ENCODE measurements around the gene MAP4K4.

MAP4K4 gene

GRCh38 chr2:101792208-101792607, 94.7 kb downstream of the MAP4K4 start:
- H3K4me3 ChIP-seq (ENCODE audit: low read depth, low read length): no peak overlapping the region

GRCh38 chr2:101793277-101793969, 95.9 kb downstream of the MAP4K4 start:
- no peak overlapping the region for H3K4me3 ChIP-seq (ENCODE audit: low read depth, low read length)
- no peak for TF ChIP-seq CTCF (IDR thresholded peaks at IDR 0.05; ENCODE audit: low read depth, low read length)

More at GRCh38 chr2:101792208-101792607, 94.7 kb downstream of the MAP4K4 start:
- no peak for TF ChIP-seq CTCF (IDR thresholded peaks at IDR 0.05; ENCODE audit: low read depth, low read length)

- no peak for TF ChIP-seq CTCF (IDR thresholded peaks at IDR 0.05; ENCODE audit: low read depth, low read length)
- no peak overlapping the region for H3K4me3 ChIP-seq (ENCODE audit: low read depth, low read length)
Measured at GRCh38 chr2:101794141-101794540, 96.6 kb downstream of the MAP4K4 start.

- TF ChIP-seq CTCF (IDR thresholded peaks at IDR 0.05; ENCODE audit: low read depth, low read length): no peak
- H3K4me3 ChIP-seq (ENCODE audit: low read depth, low read length): no peak overlapping the region
Measured at GRCh38 chr2:101795033-101795432, 97.5 kb downstream of the MAP4K4 start.

GRCh38 chr2:101796825-101797600, 99.5 kb downstream of the MAP4K4 start:
- TF ChIP-seq CTCF (IDR thresholded peaks at IDR 0.05; ENCODE audit: low read depth, low read length): no peak
- no peak overlapping the region for H3K4me3 ChIP-seq (ENCODE audit: low read depth, low read length)

- no peak for TF ChIP-seq CTCF (IDR thresholded peaks at IDR 0.05; ENCODE audit: low read depth, low read length)
- no peak overlapping the region for H3K4me3 ChIP-seq (ENCODE audit: low read depth, low read length)
Measured at GRCh38 chr2:101801496-101801895, 104.0 kb downstream of the MAP4K4 start.

GRCh38 chr2:101802329-101802728, 104.8 kb downstream of the MAP4K4 start:
- no peak for TF ChIP-seq CTCF (IDR thresholded peaks at IDR 0.05; ENCODE audit: low read depth, low read length)
- H3K4me3 ChIP-seq (ENCODE audit: low read depth, low read length): no peak overlapping the region
